GM18519 (cell line): ENCODE data around the gene ITSN1.

Experiments
- ATAC-seq: cut with Tn5 transposase; IDR thresholded peaks from one replicate; pipeline ENCODE4 v1.9.1; 2021; ENCODE audit warnings: mild to moderate bottlenecking, moderate library complexity; ENCODE audit not compliant: unreplicated experiment, low FRiP score

Gene ITSN1

DNA sequence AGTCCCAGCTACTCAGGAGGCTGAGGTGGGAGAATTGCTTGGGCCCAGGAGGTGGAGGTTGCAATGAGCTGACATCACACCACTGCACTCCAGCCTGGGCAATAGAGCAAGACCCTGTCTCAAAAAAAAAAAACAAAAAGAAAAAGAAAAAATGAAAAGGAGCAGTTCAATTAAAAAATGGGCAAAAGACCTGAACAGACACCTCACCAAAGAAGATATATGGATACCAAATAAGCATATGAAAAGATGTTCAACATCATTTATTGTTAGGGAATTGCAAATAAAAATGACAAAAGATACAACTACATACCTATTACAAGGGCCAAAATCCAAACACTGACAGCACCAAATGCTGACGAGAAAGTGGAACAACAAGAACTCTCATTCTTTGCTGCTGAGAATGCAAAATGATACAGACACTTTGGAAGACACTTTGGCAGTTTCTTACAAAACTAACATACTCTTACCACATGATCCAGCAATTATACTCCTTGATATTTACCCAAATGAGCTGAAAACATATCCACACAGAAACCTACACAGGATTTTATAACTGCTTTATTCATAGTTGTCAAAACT is 302.0 kb downstream of the ITSN1 start:
- no peak for ATAC-seq

DNA sequence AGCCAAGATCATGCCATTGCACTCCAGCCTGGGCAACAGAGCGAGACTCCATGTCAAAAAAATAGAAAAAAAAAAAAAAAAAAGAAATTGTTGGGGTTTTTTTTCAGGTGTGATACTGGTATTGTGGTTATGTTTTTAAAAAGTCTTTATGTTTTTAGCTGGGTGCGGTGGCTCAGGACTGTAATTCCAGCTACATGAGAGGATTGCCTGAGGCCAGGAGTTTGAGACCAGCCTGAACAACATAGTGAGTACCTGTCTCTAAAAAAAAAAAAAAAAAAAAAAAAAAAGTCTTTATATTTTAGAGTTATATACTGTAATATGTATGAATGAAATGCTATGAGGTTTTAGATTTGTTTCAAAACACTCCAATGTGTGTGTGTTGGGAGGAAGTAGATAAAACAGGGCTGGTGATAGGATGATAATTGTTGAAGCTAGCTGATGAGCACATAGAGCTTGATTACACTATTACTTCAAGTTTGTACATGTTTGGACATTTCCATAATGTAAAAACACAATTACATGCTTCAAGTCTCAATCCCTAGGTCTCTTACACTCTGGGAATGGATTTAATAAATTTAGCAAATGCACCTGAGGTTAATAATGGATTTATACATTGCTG is 303.5 kb downstream of the ITSN1 start:
- ATAC-seq = no peak

DNA sequence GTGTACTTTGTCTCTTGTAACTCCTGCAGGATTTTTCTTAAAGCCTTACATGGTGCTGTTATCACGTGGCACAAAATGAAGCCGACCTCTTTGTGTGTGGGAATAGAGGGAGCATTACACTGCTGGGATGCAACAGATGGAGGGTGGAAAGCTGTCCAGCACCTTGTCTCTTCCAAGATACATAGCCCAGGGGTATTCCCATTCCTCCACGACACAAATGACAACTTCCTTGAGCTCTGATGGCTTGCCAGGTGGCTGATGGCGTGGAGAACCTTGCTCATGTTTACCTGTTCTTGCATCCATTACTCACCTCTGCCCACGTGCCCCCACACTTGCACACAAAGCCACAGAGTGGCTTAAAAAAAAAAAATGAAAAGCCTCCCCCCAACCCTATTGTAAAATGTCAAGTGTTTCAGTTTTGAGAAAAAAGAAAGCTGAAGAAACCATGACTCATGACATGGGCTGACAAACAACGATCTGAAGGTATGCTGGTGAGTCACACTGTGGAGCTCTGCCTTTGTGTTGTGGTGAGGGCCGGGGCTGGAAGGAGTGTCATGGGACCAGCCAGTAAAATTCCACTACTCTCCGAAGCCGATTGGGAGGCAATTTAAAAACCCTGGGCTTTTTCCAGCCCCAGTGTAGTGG is 305.3 kb downstream of the ITSN1 start:
- no peak for ATAC-seq

DNA sequence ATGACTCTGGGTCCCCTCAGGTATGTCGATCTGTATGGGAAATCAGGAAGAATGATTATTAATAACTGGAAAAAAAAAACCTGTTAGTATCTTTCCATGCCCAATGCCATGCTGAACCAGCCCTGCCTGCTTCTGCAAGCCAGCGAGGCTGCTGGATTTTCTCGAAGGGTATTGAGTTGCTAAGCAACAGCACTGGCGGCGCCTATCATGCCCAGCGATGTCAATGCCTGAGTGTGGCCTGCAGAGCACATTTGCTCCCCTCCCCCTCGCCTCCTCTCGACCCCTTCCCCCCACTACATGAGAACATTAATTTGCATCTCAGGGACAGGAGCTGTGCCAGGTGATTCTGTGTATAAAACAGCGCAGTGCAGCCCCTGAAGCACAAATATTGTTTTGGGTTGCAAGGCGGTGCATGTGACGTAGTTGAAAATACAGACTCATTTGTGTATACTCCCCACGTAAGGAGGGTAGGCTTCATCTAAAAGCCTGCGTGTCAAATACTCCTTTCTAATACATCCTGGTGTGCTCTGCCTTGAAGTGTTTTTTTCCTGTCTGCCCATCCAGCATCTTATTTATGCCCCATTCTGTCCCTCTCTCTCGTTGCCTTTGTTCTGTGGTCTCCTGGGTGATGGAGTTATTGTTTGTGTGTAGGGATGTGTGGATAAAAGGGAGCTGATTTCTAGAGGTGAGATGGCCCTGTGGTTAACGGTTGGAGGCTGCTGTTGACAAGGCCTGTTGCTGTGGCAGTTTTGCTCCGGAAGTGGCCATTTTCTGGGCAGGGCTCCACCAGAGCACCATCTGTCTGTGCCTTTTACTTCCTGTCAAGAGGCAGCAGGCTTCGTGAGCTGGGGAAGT is 306.0 kb downstream of the ITSN1 start:
- ATAC-seq = no peak

DNA sequence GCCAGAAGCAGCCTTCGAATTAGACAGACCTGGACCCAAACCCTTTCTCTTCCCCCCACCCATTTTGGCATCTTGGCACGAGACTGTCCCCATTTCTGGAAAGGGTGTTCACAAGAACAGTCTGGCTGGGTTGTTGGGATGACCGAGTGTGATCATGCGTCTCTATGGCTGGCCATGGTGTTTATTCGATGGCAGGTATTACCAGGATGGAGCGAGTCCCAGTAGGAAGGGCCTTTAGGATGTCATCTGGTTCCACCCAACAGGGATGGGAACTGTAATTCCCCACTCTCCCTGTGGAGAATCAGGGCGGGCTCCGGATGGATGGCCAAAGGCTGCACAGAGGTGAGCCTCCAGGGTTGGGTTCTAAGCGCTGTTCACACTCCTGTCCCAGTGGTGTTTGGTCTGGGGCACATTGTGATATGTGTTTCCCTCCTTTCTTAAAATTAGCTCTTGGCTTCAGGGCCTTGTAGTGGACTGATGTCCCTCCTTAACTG is 306.7 kb downstream of the ITSN1 start:
- ATAC-seq = no peak
